ENCODE data around the gene SKA3.
"Not testable (repeated sequence)": the region's sequence is repeated elsewhere in the genome, so short reads cannot be mapped to it uniquely, and the experiment has no call there.

SKA3 gene

DNA sequence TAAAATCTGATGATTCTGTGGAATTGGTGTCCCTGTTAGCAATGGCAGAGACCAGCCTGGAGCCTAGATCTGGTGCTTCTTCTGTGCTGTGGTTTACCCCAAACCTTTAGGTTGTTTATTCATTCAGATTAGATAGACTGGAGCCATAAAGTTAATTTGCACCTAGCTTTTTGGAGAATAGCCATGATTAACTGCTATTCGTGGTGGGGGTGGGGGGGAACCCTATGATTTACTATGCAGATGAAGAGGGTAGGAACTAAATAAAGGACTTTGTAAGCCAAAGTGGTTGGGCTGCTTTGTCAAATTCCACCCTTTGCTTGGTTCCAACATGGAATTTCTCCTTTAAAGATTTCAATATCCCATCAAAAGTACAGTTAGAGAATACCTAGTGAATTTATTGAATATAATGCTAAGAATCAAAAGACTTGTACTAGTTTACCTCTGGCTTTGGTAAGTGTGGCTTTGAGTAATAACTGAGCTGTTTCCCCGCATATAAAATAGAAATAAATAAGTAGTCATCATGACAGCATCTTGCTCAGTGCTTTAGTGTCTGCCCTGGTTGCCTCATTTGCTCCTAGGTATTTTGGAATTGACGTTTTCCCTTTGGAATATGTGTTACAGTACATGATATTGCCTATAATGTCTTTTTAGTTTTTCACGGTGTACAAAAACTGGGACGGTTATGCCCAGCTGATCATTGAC lies 27.6 kb downstream of the SKA3 start:
- DNase-seq, result no peak
- Mint-ChIP-seq H3K27ac (peak overlapping the region in 1 of 2 donors; percentile 6), H3K4me1 (ENCODE audit: low read depth in 2 of 2) (peaks cover 2 to 14% of the 10 kb centered on the region in 2 donors), H3K9me3 (no peaks in the 10 kb centered on the region), H3K4me3 (no peak overlapping the region), H3K27me3 (no peaks in the 10 kb centered on the region), H3K36me3 (ENCODE audit: insufficient read depth) (peaks cover 54% of the 10 kb centered on the region)
- no peak for ATAC-seq (replicated peaks)

DNA sequence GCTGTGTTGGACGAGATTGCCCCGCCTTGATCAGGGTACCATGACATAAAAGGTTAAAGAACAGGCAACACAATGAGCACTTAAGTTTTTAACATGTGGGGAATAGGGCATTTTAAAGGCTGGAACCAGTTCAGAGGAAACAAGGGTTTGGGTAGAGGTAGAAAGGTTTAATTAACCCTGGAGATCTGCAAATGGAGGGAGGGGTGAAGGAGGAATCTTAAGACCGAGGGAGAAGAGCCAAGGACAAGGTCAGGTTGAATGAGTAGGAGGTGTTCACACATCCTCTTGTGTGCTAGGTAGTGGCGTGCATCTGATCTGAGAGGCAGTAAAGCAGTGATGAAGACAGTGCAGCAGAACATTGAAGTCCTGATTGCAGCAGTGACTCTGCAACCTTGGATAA lies 28.5 kb downstream of the SKA3 start:
- H3K4me1 Mint-ChIP-seq (ENCODE audit: low read depth in 2 of 2), result peaks cover 5 to 21% of the 10 kb centered on the region in 2 donors
- H3K36me3 Mint-ChIP-seq (ENCODE audit: insufficient read depth), result peaks cover 62% of the 10 kb centered on the region
- ATAC-seq (replicated peaks) (peak; percentile 19), DNase-seq (no peak)
- no peak overlapping the region for H3K4me3 Mint-ChIP-seq
- peak overlapping the region in 1 of 2 donors; percentile 6 for H3K27ac Mint-ChIP-seq
- H3K27me3 Mint-ChIP-seq, result no peaks in the 10 kb centered on the region
- no peaks in the 10 kb centered on the region for H3K9me3 Mint-ChIP-seq

DNA sequence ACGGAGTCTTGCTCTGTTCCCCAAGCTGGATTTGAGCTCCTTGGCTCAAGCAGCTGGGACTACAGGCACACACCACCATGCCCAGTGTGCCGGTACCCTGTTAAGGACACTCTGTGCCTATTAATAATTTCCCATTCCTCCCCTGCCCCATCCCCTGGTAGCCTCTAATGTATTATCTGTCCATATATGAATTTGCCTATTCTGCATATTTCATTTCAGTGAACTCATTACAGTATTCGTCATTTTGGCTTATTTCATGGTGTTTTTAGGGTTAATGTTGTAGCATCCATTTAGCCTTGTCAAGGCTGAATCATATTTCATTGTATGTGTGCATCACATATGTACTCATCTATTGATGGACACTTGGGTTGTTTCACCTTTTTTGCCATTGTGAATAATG lies 33.6 kb downstream of the SKA3 start:
- ATAC-seq (replicated peaks), result no peak
- Mint-ChIP-seq H3K36me3 (ENCODE audit: insufficient read depth) (peaks cover 66% of the 10 kb centered on the region), H3K4me3 (peak overlapping the region; percentile 62 to 75), H3K9me3 (no peaks in the 10 kb centered on the region), H3K27me3 (peaks cover 0 to 9% of the 10 kb centered on the region in 2 donors), H3K4me1 (ENCODE audit: low read depth in 2 of 2) (peaks cover 17 to 40% of the 10 kb centered on the region in 2 donors), H3K27ac (peak overlapping the region in 1 of 2 donors; percentile 62)
- no peak for DNase-seq

DNA sequence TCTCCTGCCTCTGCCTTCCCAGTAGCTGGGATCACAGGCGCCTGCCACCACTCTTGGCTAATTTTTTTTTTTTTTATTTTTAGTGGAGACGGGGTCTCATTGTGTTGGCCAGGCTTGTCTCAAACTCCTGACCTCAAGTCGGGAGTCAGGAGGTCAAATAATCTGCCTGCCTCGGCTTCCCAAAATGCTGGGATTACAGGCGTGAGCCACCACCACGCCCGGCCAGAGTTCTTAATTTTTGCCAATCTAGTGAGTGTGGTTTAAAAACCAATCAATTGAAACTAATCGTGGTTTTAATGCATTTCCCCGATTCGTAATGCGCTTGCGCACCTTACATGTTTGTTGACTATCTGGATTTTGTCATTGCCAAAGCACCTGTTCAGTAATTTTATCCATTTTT lies 37.0 kb downstream of the SKA3 start:
- ATAC-seq (replicated peaks), result no peak
- Mint-ChIP-seq H3K27me3 (peaks cover 5 to 24% of the 10 kb centered on the region in 2 donors), H3K4me3 (peak overlapping the region; percentile 87 to 92), H3K36me3 (ENCODE audit: insufficient read depth) (peaks cover 32% of the 10 kb centered on the region), H3K4me1 (ENCODE audit: low read depth in 2 of 2) (peaks cover 17 to 29% of the 10 kb centered on the region in 2 donors), H3K9me3 (no peaks in the 10 kb centered on the region), H3K27ac (peak overlapping the region; percentile 93 to 98)
- DNase-seq, result no peak

DNA sequence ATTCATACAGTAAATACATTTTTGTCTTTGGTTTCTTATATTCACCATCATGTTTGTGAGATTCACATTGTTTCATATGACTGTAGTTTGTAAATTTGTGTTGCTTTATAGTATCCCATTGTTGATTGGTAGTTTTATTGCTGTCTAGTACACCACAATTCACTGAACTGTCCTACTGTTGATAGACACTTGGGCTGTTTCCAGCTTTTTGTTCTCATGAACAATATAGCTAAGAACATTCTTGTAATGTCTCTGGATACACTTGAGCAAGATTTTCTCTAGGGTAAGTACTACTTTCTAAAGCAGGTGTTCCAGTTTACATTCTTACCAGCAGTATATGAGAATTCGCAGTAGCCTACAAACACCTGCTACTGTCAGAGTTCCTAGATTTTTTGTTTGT lies 37.8 kb downstream of the SKA3 start:
- ATAC-seq (replicated peaks) (no peak), DNase-seq (no peak)
- Mint-ChIP-seq H3K9me3 (no peaks in the 10 kb centered on the region), H3K27me3 (peaks cover 8 to 27% of the 10 kb centered on the region in 2 donors), H3K4me3 (peak overlapping the region; percentile 48 to 87), H3K27ac (peak overlapping the region in 1 of 2 donors; percentile 62), H3K4me1 (ENCODE audit: low read depth in 2 of 2) (peaks cover 14 to 25% of the 10 kb centered on the region in 2 donors), H3K36me3 (ENCODE audit: insufficient read depth) (peaks cover 24% of the 10 kb centered on the region)

DNA sequence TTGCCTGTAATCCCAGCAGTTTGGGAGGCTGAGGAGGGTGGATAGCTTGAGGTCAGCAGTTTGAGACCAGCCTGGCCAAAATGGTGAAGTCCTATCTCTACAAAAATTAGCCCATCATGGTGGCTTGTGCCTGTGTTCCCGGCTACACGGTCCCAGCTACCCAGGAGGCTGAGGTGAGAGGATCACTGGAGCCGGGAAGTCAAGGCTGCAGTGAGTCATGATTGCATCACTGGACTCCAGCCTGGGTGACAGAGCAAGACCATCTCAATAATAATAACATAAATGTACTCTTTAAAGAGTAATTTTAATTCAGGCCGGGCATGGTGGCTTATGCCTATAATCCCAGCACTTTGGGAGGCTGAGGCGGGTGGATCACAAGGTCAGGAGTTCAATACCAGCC lies 38.7 kb downstream of the SKA3 start:
- Mint-ChIP-seq H3K9me3 (no peaks in the 10 kb centered on the region), H3K27me3 (peaks cover 13 to 35% of the 10 kb centered on the region in 2 donors), H3K4me1 (ENCODE audit: low read depth in 2 of 2) (peaks cover 11 to 18% of the 10 kb centered on the region in 2 donors), H3K27ac (no peak overlapping the region), H3K4me3 (no peak overlapping the region), H3K36me3 (ENCODE audit: insufficient read depth) (peaks cover 15% of the 10 kb centered on the region)
- ATAC-seq (replicated peaks) (no peak), DNase-seq (no peak)

DNA sequence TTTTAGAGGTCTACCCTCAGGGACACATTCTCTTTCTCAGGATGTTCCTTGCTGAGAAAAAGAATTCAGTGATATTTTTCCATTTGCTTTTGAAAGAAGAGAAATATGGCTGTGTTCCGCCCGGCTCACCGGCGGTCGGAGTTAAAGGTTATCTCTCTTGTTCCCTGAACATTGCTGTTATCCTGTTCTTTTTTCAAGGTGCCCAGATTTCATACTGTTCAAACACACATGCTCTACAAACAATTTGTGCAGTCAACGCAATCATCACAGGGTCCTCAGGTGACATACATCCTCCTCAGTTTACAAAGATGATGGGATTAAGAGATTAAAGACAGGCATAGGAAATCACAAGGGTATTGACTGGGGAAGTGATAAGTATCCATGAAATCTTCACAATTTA lies 40.5 kb downstream of the SKA3 start:
- not testable (repeated sequence) for ATAC-seq (replicated peaks); H3K27ac Mint-ChIP-seq; H3K36me3 Mint-ChIP-seq (ENCODE audit: insufficient read depth); H3K9me3 Mint-ChIP-seq; H3K4me3 Mint-ChIP-seq; DNase-seq
- Mint-ChIP-seq H3K4me1 (ENCODE audit: low read depth in 2 of 2) (peaks cover 6 to 13% of the 10 kb centered on the region in 2 donors), H3K27me3 (peaks cover 13 to 39% of the 10 kb centered on the region in 2 donors)

DNA sequence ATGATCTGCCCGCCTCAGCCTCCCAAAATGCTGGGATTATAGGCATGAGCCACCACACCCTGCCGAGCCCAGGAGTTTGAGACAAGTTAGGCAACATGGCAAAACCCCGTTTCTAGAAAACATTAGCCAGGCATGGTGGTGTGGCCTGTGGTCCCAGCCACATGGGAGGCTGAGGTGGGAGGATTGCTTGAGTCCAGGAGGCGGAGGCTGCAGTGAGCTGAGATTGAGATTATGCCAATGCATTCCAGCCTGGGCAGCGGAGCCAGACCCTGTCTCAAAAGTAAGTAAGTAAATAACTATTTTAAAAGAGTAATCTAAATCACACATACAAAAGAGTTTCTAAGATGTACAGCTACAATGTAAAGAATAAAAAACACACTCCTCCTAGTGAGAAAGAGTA lies 41.9 kb downstream of the SKA3 start:
- no peak overlapping the region for H3K4me3 Mint-ChIP-seq
- no peak overlapping the region for H3K27ac Mint-ChIP-seq
- H3K27me3 Mint-ChIP-seq, result peaks cover 20 to 52% of the 10 kb centered on the region in 2 donors
- H3K36me3 Mint-ChIP-seq (ENCODE audit: insufficient read depth), result no peaks in the 10 kb centered on the region
- peaks cover 0 to 4% of the 10 kb centered on the region in 2 donors for H3K4me1 Mint-ChIP-seq (ENCODE audit: low read depth in 2 of 2)
- DNase-seq, result no peak
- H3K9me3 Mint-ChIP-seq, result no peaks in the 10 kb centered on the region
- no peak for ATAC-seq (replicated peaks)

DNA sequence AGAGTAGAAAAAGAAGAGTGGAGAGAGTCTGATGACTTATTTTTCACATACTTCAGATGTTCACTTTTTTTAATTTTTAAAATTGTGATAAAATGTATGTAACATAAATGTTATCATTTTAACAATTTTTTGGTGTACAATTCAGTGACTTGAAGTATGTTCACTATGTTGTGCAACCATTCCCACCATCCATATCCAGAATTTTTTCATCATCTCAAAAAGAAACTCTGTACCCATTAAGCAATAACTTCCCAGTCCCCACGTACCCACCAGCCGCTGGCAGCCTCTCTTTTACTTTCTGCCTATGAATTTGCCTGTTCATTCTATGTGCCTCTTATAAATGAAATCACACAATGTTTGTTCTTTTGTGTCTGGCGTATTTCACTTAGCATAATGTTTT lies 43.3 kb downstream of the SKA3 start:
- no peaks in the 10 kb centered on the region for H3K9me3 Mint-ChIP-seq
- DNase-seq, result no peak
- no peaks in the 10 kb centered on the region for H3K4me1 Mint-ChIP-seq (ENCODE audit: low read depth in 2 of 2)
- no peak overlapping the region for H3K4me3 Mint-ChIP-seq
- no peak for ATAC-seq (replicated peaks)
- peaks cover 20 to 47% of the 10 kb centered on the region in 2 donors for H3K27me3 Mint-ChIP-seq
- no peak overlapping the region for H3K27ac Mint-ChIP-seq
- H3K36me3 Mint-ChIP-seq (ENCODE audit: insufficient read depth), result no peaks in the 10 kb centered on the region

DNA sequence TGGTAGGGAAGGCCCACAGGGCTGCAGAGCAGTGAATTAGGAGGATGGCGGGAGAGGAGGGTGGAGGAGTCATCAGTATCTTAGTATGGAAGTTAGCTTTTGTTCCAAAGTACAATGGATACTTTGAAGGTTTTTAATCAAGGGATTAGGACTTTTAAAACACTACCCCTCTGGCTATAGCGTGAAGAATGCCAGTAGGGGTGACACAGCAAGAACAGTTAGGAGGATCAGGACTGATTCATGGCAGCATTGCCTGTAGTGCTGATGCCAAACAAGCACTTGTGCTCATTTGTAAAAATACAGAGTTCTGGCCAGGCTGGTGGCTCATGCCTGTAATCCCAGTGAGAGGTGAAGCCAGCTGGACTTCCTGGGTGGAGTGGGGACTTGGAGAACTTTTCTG lies 46.2 kb downstream of the SKA3 start:
- no peaks in the 10 kb centered on the region for H3K36me3 Mint-ChIP-seq (ENCODE audit: insufficient read depth)
- no peak for DNase-seq
- H3K4me3 Mint-ChIP-seq, result no peak overlapping the region
- H3K9me3 Mint-ChIP-seq, result no peaks in the 10 kb centered on the region
- no peak overlapping the region for H3K27ac Mint-ChIP-seq
- H3K4me1 Mint-ChIP-seq (ENCODE audit: low read depth in 2 of 2), result no peaks in the 10 kb centered on the region
- peaks cover 15 to 33% of the 10 kb centered on the region in 2 donors for H3K27me3 Mint-ChIP-seq
- ATAC-seq (replicated peaks), result no peak

DNA sequence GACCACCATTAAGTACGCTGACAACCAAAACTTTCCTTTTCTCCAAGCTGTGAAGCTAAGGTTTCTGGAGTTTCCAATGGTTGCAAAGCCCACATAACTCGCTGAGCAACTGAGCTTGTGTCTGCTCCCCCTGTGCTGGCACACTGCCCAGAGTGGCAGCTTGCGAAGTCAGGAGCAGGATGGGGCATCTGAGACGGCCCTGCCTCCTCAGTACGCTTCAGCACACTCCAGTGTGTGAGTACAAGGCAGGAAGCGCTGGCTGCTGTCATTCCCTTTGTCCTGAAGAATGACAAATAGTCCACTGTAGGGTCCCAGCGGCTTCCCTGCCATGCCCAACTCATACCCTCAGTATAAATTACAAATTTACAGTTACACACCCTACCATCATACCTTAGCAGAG lies 51.5 kb downstream of the SKA3 start:
- H3K4me1 Mint-ChIP-seq (ENCODE audit: low read depth in 2 of 2), result no peaks in the 10 kb centered on the region
- ATAC-seq (replicated peaks) (no peak), DNase-seq (no peak)
- no peak overlapping the region for H3K27ac Mint-ChIP-seq
- H3K27me3 Mint-ChIP-seq, result peaks cover 4 to 25% of the 10 kb centered on the region in 2 donors
- H3K36me3 Mint-ChIP-seq (ENCODE audit: insufficient read depth), result no peaks in the 10 kb centered on the region
- no peak overlapping the region for H3K4me3 Mint-ChIP-seq
- H3K9me3 Mint-ChIP-seq, result no peaks in the 10 kb centered on the region

DNA sequence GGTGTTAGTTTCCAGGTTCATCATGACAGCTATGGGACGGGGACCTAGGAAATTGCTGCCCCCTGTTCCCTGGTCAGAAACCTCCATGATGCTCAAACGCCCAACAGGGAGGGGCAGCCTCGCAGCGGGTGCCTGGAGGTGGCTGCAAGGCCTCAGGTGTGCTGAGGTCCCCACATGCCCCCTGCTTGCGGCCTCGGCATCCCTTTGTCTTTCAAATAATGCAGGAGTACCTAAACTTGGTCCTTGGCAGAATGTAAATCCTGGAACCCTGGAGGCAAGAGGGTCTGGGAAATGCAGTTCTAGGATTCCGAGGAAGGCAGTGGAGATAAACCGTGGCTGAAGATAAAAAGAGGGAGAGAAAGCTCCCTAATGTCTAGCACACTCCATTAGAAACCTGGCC lies 52.4 kb downstream of the SKA3 start:
- H3K36me3 Mint-ChIP-seq (ENCODE audit: insufficient read depth), result no peaks in the 10 kb centered on the region
- no peak overlapping the region for H3K4me3 Mint-ChIP-seq
- ATAC-seq (replicated peaks) (no peak), DNase-seq (no peak)
- H3K4me1 Mint-ChIP-seq (ENCODE audit: low read depth in 2 of 2), result no peaks in the 10 kb centered on the region
- no peak overlapping the region for H3K27ac Mint-ChIP-seq
- H3K27me3 Mint-ChIP-seq, result peaks cover 0 to 20% of the 10 kb centered on the region in 2 donors
- H3K9me3 Mint-ChIP-seq, result no peaks in the 10 kb centered on the region

DNA sequence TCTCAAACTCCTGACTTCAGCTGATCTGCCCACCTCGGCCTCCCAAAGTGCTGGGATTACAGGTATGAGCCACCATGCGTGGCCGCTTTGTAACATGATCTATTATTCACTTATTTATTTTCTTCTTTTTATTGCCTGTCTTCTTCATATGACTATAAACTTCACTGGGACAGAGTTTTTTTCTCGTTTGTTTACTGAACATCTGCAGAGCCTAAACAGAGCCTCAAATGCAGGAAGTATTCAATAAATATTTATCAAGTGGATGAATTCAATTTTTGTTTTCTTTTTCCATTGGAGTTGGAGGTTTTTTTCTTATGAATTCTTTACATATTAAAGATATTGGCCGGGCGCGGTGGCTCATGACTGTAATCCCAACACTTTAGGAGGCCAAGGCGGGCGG lies 54.7 kb downstream of the SKA3 start:
- DNase-seq (no peak), ATAC-seq (replicated peaks) (no peak)
- Mint-ChIP-seq H3K27me3 (peaks cover 0 to 20% of the 10 kb centered on the region in 2 donors), H3K9me3 (no peaks in the 10 kb centered on the region), H3K4me3 (no peak overlapping the region), H3K36me3 (ENCODE audit: insufficient read depth) (no peaks in the 10 kb centered on the region), H3K4me1 (ENCODE audit: low read depth in 2 of 2) (no peaks in the 10 kb centered on the region), H3K27ac (no peak overlapping the region)

DNA sequence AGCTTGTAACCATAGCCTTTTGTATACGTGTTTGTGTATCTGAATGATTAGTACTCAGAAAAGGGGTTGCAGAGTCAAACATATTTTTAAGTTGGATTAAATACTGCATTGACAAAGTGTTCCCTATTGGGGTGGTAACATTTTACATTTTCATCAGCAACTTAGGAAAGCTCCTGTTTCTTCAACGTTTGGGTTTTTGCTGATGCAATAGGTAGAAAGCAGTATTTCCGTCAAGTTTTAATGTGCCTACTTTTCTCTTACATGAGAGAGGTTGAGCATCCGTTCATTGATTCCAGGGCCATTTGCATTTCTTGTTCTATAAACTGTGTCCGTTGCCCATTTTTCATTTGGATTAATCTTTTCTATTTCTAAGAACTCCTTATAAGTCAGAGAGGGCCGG lies 56.2 kb downstream of the SKA3 start:
- Mint-ChIP-seq H3K4me3 (no peak overlapping the region), H3K4me1 (ENCODE audit: low read depth in 2 of 2) (no peaks in the 10 kb centered on the region), H3K9me3 (no peaks in the 10 kb centered on the region), H3K27ac (no peak overlapping the region), H3K27me3 (peaks cover 0 to 20% of the 10 kb centered on the region in 2 donors), H3K36me3 (ENCODE audit: insufficient read depth) (no peaks in the 10 kb centered on the region)
- no peak for DNase-seq
- ATAC-seq (replicated peaks), result no peak

Measured in effector memory CD8-positive, alpha-beta T cell (primary cell).